ENCODE results near the gene ITGB5. TPM values are rescaled to one million over a fixed set of nuclear protein-coding genes. Genes with fewer than 3 reads are reported as not detected.

The ITGB5 gene
- total RNA-seq, 1 donor from 2014 or later = 74.7 TPM

GRCh38 chr3:124896824-124897526, 9.8 kb upstream of the ITGB5 start:
- ATAC-seq (no peak), DNase-seq (ENCODE audit: low spot score) (no peak)

GRCh38 chr3:124895756-124896155, 8.6 kb upstream of the ITGB5 start:
- ATAC-seq = no peak
- no peak for DNase-seq (ENCODE audit: low spot score)

- DNase-seq (ENCODE audit: low spot score) = no peak
- no peak for ATAC-seq
These were observed 6.4 kb upstream of the ITGB5 start for GRCh38 chr3:124893526-124893925.

GRCh38 chr3:124890573-124891190, 3.5 kb upstream of the ITGB5 start:
- no peak for ATAC-seq
- DNase-seq (ENCODE audit: low spot score) = no peak

- no peak for ATAC-seq
- no peak for DNase-seq (ENCODE audit: low spot score)
These were observed 1.6 kb upstream of the ITGB5 start for GRCh38 chr3:124888482-124889441.

GRCh38 chr3:124887932-124888298, 750 bp upstream of the ITGB5 start:
- no peak for ATAC-seq
- DNase-seq (ENCODE audit: low spot score) = no peak

GRCh38 chr3:124886168-124887056, 753 bp downstream of the ITGB5 start:
- DNase-seq (ENCODE audit: low spot score) (peak; percentile 80), ATAC-seq (peak; percentile 81)

- no peak for ATAC-seq
- DNase-seq (ENCODE audit: low spot score) = no peak
These were observed 1.5 kb downstream of the ITGB5 start for GRCh38 chr3:124885466-124886167.

GRCh38 chr3:124884474-124885101, 2.6 kb downstream of the ITGB5 start:
- no peak for DNase-seq (ENCODE audit: low spot score)
- ATAC-seq = no peak

GRCh38 chr3:124883766-124884473, 3.2 kb downstream of the ITGB5 start:
- ATAC-seq = no peak
- DNase-seq (ENCODE audit: low spot score) = no peak

GRCh38 chr3:124882816-124883747, 4.1 kb downstream of the ITGB5 start:
- DNase-seq (ENCODE audit: low spot score) = no peak
- no peak for ATAC-seq

- DNase-seq (ENCODE audit: low spot score) (no peak), ATAC-seq (no peak)
These were observed 5.0 kb downstream of the ITGB5 start for GRCh38 chr3:124881976-124882697.

- ATAC-seq (no peak), DNase-seq (ENCODE audit: low spot score) (no peak)
These were observed 7.9 kb downstream of the ITGB5 start for GRCh38 chr3:124879337-124879680.

DNA sequence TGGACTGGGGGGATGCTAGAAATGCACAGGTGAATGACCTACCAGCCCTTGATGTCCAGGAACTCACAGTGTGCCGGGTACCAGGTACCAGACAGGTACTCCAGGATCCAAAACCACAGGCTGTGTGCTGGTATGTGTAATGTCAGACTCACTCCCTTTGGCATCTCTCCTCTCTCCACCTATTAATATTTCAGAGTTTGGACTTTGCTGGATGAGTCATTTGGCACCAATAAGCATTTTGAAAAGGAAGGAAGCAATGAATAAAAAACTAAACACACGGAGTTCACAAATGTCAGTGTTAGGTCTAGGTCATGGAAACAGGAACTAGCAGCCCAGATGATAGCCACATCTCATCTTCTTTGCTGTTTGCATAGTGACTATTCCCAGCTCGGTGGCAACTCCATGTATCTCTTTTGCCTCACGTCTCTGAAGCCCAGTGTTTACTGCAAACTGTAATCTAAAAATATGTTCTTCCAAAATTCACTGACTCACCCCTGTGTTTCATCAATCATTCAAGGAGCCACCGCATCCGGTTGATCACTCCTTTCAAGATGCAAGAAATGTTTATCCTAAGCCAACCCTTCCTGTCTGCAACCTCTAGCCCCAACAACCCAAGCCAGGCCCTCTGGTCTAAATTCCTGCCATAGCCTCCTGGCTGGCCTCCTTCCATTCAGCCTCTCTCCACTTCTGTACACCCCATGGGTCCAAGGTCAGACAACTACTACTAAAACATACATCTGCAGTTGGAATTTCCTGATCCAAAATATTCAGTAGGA, 8.4 kb downstream of the ITGB5 start:
- DNase-seq (ENCODE audit: low spot score) (no peak), ATAC-seq (peak; percentile 86)

GRCh38 chr3:124877674-124878073, 9.5 kb downstream of the ITGB5 start:
- no peak for DNase-seq (ENCODE audit: low spot score)
- no peak for ATAC-seq

GRCh38 chr3:124876401-124876878, 10.7 kb downstream of the ITGB5 start:
- ATAC-seq = peak; percentile 17

More at GRCh38 chr3:124876401-124876878, 10.7 kb downstream of the ITGB5 start:
- DNase-seq (ENCODE audit: low spot score) = no peak
